GM19238 (cell line): ENCODE data around the gene BRF1.

Experiments
- DNase-seq: peaks from one replicate; pipeline ENCODE4 v3.0.0; 2011; ENCODE audit warnings: low spot score; ENCODE audit not compliant: insufficient read length

The BRF1 gene

DNA sequence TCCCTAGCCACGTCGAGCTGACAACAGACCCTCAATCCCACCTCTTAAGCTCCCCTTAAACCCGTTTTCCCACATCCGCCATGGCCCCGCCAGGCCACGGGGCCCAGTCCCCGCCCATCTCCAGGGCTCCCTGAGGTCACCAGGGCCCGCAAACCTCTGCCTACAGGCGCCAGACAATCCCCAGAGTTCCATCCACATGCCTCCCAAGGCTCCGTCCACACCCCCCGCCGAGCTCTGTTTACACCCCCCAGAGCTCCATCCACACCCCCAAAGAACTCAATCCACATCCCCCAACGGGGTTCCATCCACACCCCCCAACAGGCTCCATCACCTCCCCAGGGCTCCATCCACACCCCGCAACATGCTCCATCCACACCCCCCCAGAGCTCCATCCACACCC, 141.5 kb downstream of the BRF1 start:
- DNase-seq: no peak
